Measurements from ENCODE around the gene SSR1. TPM values are rescaled to one million over a fixed set of nuclear protein-coding genes. Genes with fewer than 3 reads are reported as not detected.
"Not testable (repeated sequence)": the region's sequence is repeated elsewhere in the genome, so short reads cannot be mapped to it uniquely, and the experiment has no call there.

SSR1 gene
- total RNA-seq, 1 experiment from 2014 or later = 102 TPM

DNA sequence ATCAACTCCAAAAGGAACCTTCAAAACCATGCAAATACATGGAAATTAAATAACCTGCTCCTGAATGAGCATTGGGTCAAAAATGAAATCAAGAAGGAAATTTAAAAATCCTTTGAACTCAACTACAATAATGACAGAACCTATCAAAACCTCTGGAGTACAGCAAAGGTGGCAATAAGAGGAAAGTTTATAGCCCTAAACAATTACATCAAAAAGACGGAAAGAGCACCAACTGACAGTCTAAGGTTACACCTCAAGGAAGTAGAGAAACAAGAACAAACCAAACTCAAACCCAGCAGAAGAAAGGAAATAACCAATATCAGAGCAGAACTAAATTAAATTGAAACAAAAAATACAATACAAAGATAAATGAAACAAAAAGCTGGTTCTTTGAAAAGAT, 37.6 kb upstream of the SSR1 start:
- not testable (repeated sequence) for H3K9ac ChIP-seq (ENCODE audit: extremely low read depth, insufficient read length, low read length); H4K91ac ChIP-seq (ENCODE audit: insufficient read length, low read depth, low read length); H4K5ac ChIP-seq (ENCODE audit: insufficient read length, low read depth, low read length); H3T11ph ChIP-seq (ENCODE audit: low read length); H3K4me3 Mint-ChIP-seq; H3K27me3 Mint-ChIP-seq (ENCODE audit: low read depth); H3K23ac ChIP-seq (ENCODE audit: insufficient read length, low read depth, low read length); H3K4me1 ChIP-seq (ENCODE audit: insufficient read depth, low read length); H3K79me1 ChIP-seq (ENCODE audit: insufficient read depth, low read depth, low read length, poor library complexity, severe bottlenecking); H2BK20ac ChIP-seq (ENCODE audit: low read depth, low read length, poor library complexity, severe bottlenecking); H2BK12ac ChIP-seq (ENCODE audit: insufficient read length, low read depth, low read length); H3K27ac ChIP-seq (ENCODE audit: insufficient read length, low read depth, low read length); H3K27me3 ChIP-seq (ENCODE audit: insufficient read depth, low read length); H3K56ac ChIP-seq (ENCODE audit: insufficient read length, low read depth, low read length); H3K27ac Mint-ChIP-seq; H3K36me3 Mint-ChIP-seq (ENCODE audit: insufficient read depth in 1 of 3, low read depth in 3 of 3); H2BK15ac ChIP-seq (ENCODE audit: low read depth, low read length); H3K4me2 ChIP-seq (ENCODE audit: insufficient read depth, insufficient read length, low read length); H2BK120ac ChIP-seq (ENCODE audit: low read depth, low read length, poor library complexity, severe bottlenecking); H4K20me1 ChIP-seq (ENCODE audit: control insufficient read depth, insufficient read depth, insufficient read length); H2AFZ ChIP-seq (ENCODE audit: low read length); H3K14ac ChIP-seq (ENCODE audit: insufficient read depth, low read length); H3K23me2 ChIP-seq (ENCODE audit: insufficient read length, low read depth, low read length, poor library complexity, severe bottlenecking); H4K8ac ChIP-seq (replicated peaks; ENCODE audit: insufficient read length, low read depth, low read length); H3K9me3 Mint-ChIP-seq; H2AK5ac ChIP-seq (ENCODE audit: insufficient read length, low read length); H3K18ac ChIP-seq (ENCODE audit: insufficient read length, low read depth, low read length); DNase-seq; H3K4ac ChIP-seq (ENCODE audit: low read depth, low read length); H2BK5ac ChIP-seq (ENCODE audit: insufficient read length, low read length); H3K9me3 ChIP-seq (ENCODE audit: control insufficient read depth, low read depth, low read length); H3K79me2 ChIP-seq (ENCODE audit: insufficient read depth, low read length)
- peaks cover 20 to 21% of the 10 kb centered on the region in 2 experiments for H3K4me1 Mint-ChIP-seq
- no CpG with 5 or more reads among the region's 1 CpG for WGBS (ENCODE audit: extremely low coverage, insufficient read length, low lambda C conversion rate)

DNA sequence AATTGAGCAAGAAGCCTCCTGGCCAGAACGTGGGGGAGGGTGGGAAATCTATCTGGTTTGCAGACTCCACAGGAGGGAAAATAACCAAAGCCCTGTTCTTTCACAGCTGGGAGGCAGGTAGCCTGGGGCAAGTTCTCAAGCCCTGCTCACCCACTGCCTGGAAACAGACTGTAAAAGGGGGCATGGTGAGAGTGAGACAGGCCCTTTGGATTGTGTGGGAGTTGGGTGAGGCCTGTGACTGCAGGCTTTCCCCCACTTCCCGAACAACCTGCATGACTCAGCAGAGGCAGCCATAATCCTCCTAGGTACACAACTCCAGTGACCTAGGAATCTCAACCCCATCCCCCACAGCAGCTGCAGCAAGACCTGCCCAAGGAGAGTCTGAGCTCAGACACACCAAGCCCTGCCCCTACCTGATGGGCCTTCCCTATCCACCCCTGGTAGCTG, 34.6 kb upstream of the SSR1 start:
- not testable (repeated sequence) for H4K8ac ChIP-seq (replicated peaks; ENCODE audit: insufficient read length, low read depth, low read length)
- peak; percentile 56 for DNase-seq
- WGBS (ENCODE audit: extremely low coverage, insufficient read length, low lambda C conversion rate) = no CpG with 5 or more reads among the region's 2 CpGs

More for the DNA sequence above, 34.6 kb upstream of the SSR1 start:
- not testable (repeated sequence) for H3K23me2 ChIP-seq (ENCODE audit: insufficient read length, low read depth, low read length, poor library complexity, severe bottlenecking); H3K23ac ChIP-seq (ENCODE audit: insufficient read length, low read depth, low read length); H2BK120ac ChIP-seq (ENCODE audit: low read depth, low read length, poor library complexity, severe bottlenecking); H3K4ac ChIP-seq (ENCODE audit: low read depth, low read length); H3K79me1 ChIP-seq (ENCODE audit: insufficient read depth, low read depth, low read length, poor library complexity, severe bottlenecking); H3T11ph ChIP-seq (ENCODE audit: low read length); H3K9ac ChIP-seq (ENCODE audit: extremely low read depth, insufficient read length, low read length); H3K56ac ChIP-seq (ENCODE audit: insufficient read length, low read depth, low read length); H2BK12ac ChIP-seq (ENCODE audit: insufficient read length, low read depth, low read length); H2AK5ac ChIP-seq (ENCODE audit: insufficient read length, low read length); H4K91ac ChIP-seq (ENCODE audit: insufficient read length, low read depth, low read length); H3K27me3 Mint-ChIP-seq (ENCODE audit: low read depth); H3K4me1 ChIP-seq (ENCODE audit: insufficient read depth, low read length); H3K9me3 Mint-ChIP-seq; H4K5ac ChIP-seq (ENCODE audit: insufficient read length, low read depth, low read length); H3K27me3 ChIP-seq (ENCODE audit: insufficient read depth, low read length); H3K9me3 ChIP-seq (ENCODE audit: control insufficient read depth, low read depth, low read length); H2BK20ac ChIP-seq (ENCODE audit: low read depth, low read length, poor library complexity, severe bottlenecking); H3K4me2 ChIP-seq (ENCODE audit: insufficient read depth, insufficient read length, low read length); H2BK15ac ChIP-seq (ENCODE audit: low read depth, low read length); H3K4me3 Mint-ChIP-seq; H2BK5ac ChIP-seq (ENCODE audit: insufficient read length, low read length); H3K79me2 ChIP-seq (ENCODE audit: insufficient read depth, low read length); H3K27ac ChIP-seq (ENCODE audit: insufficient read length, low read depth, low read length); H4K20me1 ChIP-seq (ENCODE audit: control insufficient read depth, insufficient read depth, insufficient read length); H3K36me3 Mint-ChIP-seq (ENCODE audit: insufficient read depth in 1 of 3, low read depth in 3 of 3)
- Mint-ChIP-seq H3K27ac (peak overlapping the region; percentile 71 to 96 (median 89); a peak in 6 of 7 replicates), H3K4me1 (peaks cover 20 to 22% of the 10 kb centered on the region in 2 experiments)
- Histone ChIP-seq H3K14ac (ENCODE audit: insufficient read depth, low read length) (peak overlapping the region; percentile 88; the same call in 1 of the 2 replicates), H2AFZ (ENCODE audit: low read length) (peak overlapping the region; percentile 88), H3K18ac (ENCODE audit: insufficient read length, low read depth, low read length) (peak overlapping the region; percentile 67)

Measured in H9 (cell line).